GM06990 (cell line): Measurements from ENCODE around the gene CHST14.

Experiments used
- DNase-seq: peaks from one replicate; pipeline ENCODE4 v3.0.0-alpha.2; 2011; ENCODE audit not compliant: insufficient read length; ENCODE audit errors: extremely low read depth
- H3K27me3 ChIP-seq: replicated peaks from 2 replicates; pipeline ENCODE4 v1.6.0; 2011; ENCODE audit warnings: low read length; ENCODE audit not compliant: control insufficient read depth, insufficient read depth
- H3K36me3 ChIP-seq: 2 replicates; pipeline ENCODE4 v1.5.1; 2011; ENCODE audit warnings: low read length; ENCODE audit not compliant: control insufficient read depth, insufficient read depth
- H3K4me3 ChIP-seq: replicated peaks from 2 replicates; pipeline ENCODE4 v1.5.1; 2011; ENCODE audit warnings: low read depth, mild to moderate bottlenecking, control low read depth, low read length
- CTCF ChIP-seq: IDR thresholded peaks from 2 replicates; pipeline ENCODE4 v1.5.1; 2011; ENCODE audit warnings: low read length, control low read depth, mild to moderate bottlenecking, inconsistent platforms; ENCODE audit not compliant: insufficient read depth, poor library complexity, severe bottlenecking

Gene CHST14

DNA sequence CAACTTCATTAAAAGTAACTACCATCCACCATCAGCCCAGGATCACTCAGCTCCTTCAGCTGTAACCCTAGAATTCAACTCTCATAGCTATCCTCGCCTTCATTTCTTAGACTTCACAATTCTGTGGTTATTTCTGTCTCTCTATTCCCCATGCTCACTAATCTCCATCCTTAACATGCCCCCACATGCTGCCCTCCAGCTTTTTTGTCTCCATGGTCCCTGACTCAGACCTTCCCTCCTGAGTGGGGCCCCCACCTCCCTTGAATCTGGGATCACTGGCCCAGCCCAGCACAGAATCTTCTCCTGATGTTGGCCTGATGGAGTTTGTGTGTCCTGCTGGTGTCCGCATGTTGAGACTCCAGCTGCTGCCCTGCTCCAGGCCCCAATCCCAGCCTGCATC is 41.7 kb downstream of the CHST14 start:
- DNase-seq = no peak
- Histone ChIP-seq H3K4me3 (no peak overlapping the region), H3K36me3 (no peaks in the 10 kb centered on the region), H3K27me3 (no peaks in the 10 kb centered on the region)
- no peak for TF ChIP-seq CTCF

GRCh38 chr15:40513609-40514008 is 42.8 kb downstream of the CHST14 start:
- H3K36me3 ChIP-seq = no peaks in the 10 kb centered on the region
- no peak for DNase-seq
- no peak for TF ChIP-seq CTCF
- no peaks in the 10 kb centered on the region for H3K27me3 ChIP-seq
- no peak overlapping the region for H3K4me3 ChIP-seq

DNA sequence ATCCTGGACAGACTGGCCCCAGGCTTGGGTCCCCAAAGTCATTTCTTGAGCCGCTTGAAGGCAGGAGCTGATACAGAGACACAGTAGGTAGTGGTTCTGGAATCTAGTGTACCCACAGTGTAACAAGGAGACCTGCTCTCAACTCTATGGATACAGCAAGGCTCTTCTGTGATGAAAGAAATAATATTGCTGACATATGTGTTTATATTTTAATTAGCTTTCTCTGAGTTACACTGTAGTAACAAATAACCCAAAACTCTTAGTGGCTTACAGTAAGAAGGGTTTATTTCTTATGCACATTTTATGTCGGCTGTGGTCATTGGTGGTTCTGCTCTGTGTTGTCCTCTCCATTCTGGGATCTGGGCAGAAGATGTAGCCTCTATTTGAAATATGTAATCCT is 45.5 kb downstream of the CHST14 start:
- no peak for DNase-seq
- H3K4me3 ChIP-seq = no peak overlapping the region
- H3K36me3 ChIP-seq = no peaks in the 10 kb centered on the region
- TF ChIP-seq CTCF = no peak
- H3K27me3 ChIP-seq = no peaks in the 10 kb centered on the region
